HG03066 (cell line): ENCODE data around the gene PPIL1.

Experiments
- ATAC-seq: cut with Tn5 transposase; IDR thresholded peaks from one replicate; pipeline ENCODE4 v1.9.1; 2021; ENCODE audit warnings: low read depth; ENCODE audit not compliant: unreplicated experiment

The PPIL1 gene

GRCh38 chr6:36890112-36890663 is 15.6 kb upstream of the PPIL1 start:
- ATAC-seq: no peak

GRCh38 chr6:36888654-36889481 is 14.3 kb upstream of the PPIL1 start:
- no peak for ATAC-seq

GRCh38 chr6:36888115-36888643 is 13.6 kb upstream of the PPIL1 start:
- no peak for ATAC-seq

GRCh38 chr6:36886950-36887618 is 12.5 kb upstream of the PPIL1 start:
- no peak for ATAC-seq

GRCh38 chr6:36885461-36886401 is 11.1 kb upstream of the PPIL1 start, which contains the start of gene C6orf89:
C6orf89 (plus strand) TSS chr6:36885952; CDS start chr6:36899445, 13,493 bp downstream.
- ATAC-seq: peak; percentile 94

GRCh38 chr6:36884610-36885009 is 10.0 kb upstream of the PPIL1 start:
- ATAC-seq: no peak

- no peak for ATAC-seq
Measured at GRCh38 chr6:36875250-36875633, 639 bp upstream of the PPIL1 start.

GRCh38 chr6:36873612-36874442 is 776 bp downstream of the PPIL1 start:
- ATAC-seq: no peak

- no peak for ATAC-seq
Measured at GRCh38 chr6:36873115-36873514, 1.5 kb downstream of the PPIL1 start.

GRCh38 chr6:36871686-36872085 is 2.9 kb downstream of the PPIL1 start:
- no peak for ATAC-seq

GRCh38 chr6:36867471-36868224 is 7.0 kb downstream of the PPIL1 start:
- no peak for ATAC-seq

- no peak for ATAC-seq
Measured at GRCh38 chr6:36865835-36866234, 8.8 kb downstream of the PPIL1 start.

GRCh38 chr6:36863670-36864540 is 10.7 kb downstream of the PPIL1 start:
- no peak for ATAC-seq

- ATAC-seq: no peak
Measured at GRCh38 chr6:36862848-36863382, 11.7 kb downstream of the PPIL1 start.

GRCh38 chr6:36862164-36862847 is 12.3 kb downstream of the PPIL1 start:
- no peak for ATAC-seq

GRCh38 chr6:36860126-36860525 is 14.5 kb downstream of the PPIL1 start:
- no peak for ATAC-seq

- no peak for ATAC-seq
Measured at GRCh38 chr6:36858407-36858981, 16.1 kb downstream of the PPIL1 start.
